Measurements from ENCODE around the gene E2F4. TPM values are rescaled to one million over a fixed set of nuclear protein-coding genes. Genes with fewer than 3 reads are reported as not detected.
A peak's percentile ranks its signal among the peaks of the same experiment; 100 is the strongest.

E2F4 gene
- total and polyA plus RNA-seq, 9 of the 15 experiments (the other 6 are each of a cell fraction or from before 2014, with no cell fraction given), result 9.7 to 139 (median 106) TPM

GRCh38 chr16:67241008-67241900 lies 49.3 kb downstream of the E2F4 start (continued):
- TF ChIP-seq HMBOX1 (IDR thresholded peaks at IDR 0.05) (no peak), XRCC4 (IDR thresholded peaks at IDR 0.05; ENCODE audit: extremely low read depth, insufficient read depth, insufficient read length) (no peak), BRF1 (IDR thresholded peaks at IDR 0.05; ENCODE audit: borderline replicate concordance, extremely low read depth, insufficient read length) (no peak), ZBTB2 (IDR thresholded peaks at IDR 0.05) (peak; percentile 59; the same call in 1 of the 2 replicates), ZNF175 (CRISPR knock-in tag; IDR thresholded peaks at IDR 0.05; ENCODE audit: low read depth) (0 out of 2 replicates have a peak, but pooled peaks have one; percentile 70), ATF3 (IDR thresholded peaks at IDR 0.05) (peak; percentile 67), ATF3 (CRISPR knock-in tag; conservative IDR thresholded peaks at IDR 0.05) (no peak), TAF7 (tag; IDR thresholded peaks at IDR 0.05) (no peak), ZHX1 (conservative IDR thresholded peaks at IDR 0.05; ENCODE audit: low read length) (no peak), ZBTB17 (CRISPR knock-in tag; IDR thresholded peaks at IDR 0.05) (no peak), SPI1 (IDR thresholded peaks at IDR 0.05; ENCODE audit: borderline replicate concordance, low read depth, low read length) (no peak), PYGO2 (tag; IDR thresholded peaks at IDR 0.05) (no peak), MTA1 (IDR thresholded peaks at IDR 0.05; ENCODE audit: borderline replicate concordance) (peak; percentile 49; the same call in 1 of the 2 replicates), SAFB (IDR thresholded peaks at IDR 0.05; ENCODE audit: borderline replicate concordance, low read depth, low read length) (no peak), ZFP1 (CRISPR knock-in tag; IDR thresholded peaks at IDR 0.05) (no peak), HLTF (IDR thresholded peaks at IDR 0.05) (0 out of 2 replicates have a peak, but pooled peaks have one; percentile 33), E2F1 (CRISPR knock-in tag; IDR thresholded peaks at IDR 0.05) (no peak), RBM17 (IDR thresholded peaks at IDR 0.05; ENCODE audit: borderline replicate concordance, low read depth, low read length) (no peak), ZFX (CRISPR knock-in tag; IDR thresholded peaks at IDR 0.05) (peak; percentile 62), SMAD3 (CRISPR knock-in tag; conservative IDR thresholded peaks at IDR 0.05) (no peak)
